Stomach (tissue), 9 donors: ENCODE results near the gene TMCO4. TPM values are rescaled to one million over a fixed set of nuclear protein-coding genes. Genes with fewer than 3 reads are reported as not detected.

Experiments
- DNase-seq, 2 donors: peaks; one replicate each; pipeline versions ENCODE4 v3.0.0 to v3.0.0-alpha.2; 2013 to 2019
- H3K27ac ChIP-seq, 5 donors: fragments of 200-600 bp in 4 of 5; sonication (generic) in 4 of 5; one replicate each; pipeline ENCODE4 v1.5.1; 2013 to 2019; ENCODE audit warnings: mild to moderate bottlenecking in 1 of 5, moderate library complexity in 1 of 5
- H3K27me3 ChIP-seq, 3 donors: fragments of 200-600 bp; sonication (generic); one replicate each; pipeline ENCODE4 v1.5.1; 2017 to 2019; ENCODE audit warnings: mixed run types in 1 of 3
- H3K36me3 ChIP-seq, 4 donors: fragments of 200-600 bp; sonication (generic); 1 replicate in 3 of 4; 2 replicates in 1 of 4; pipeline ENCODE4 v1.5.1; 2016 to 2019
- H3K4me1 ChIP-seq, 4 donors: fragments of 200-600 bp; sonication (generic); one replicate each; pipeline ENCODE4 v1.5.1; 2016 to 2019
- H3K4me3 ChIP-seq, 4 donors: fragments of 200-600 bp; sonication (generic) in 3 of 4; one replicate each; pipeline ENCODE4 v1.5.1; 2016 to 2019; ENCODE audit warnings: mild to moderate bottlenecking in 1 of 4
- H3K9me3 ChIP-seq, 4 donors: fragments of 200-600 bp; sonication (generic); one replicate each; pipeline ENCODE4 v1.5.1; 2016 to 2019
- EP300 ChIP-seq: sonication (generic); formaldehyde crosslinking; IDR thresholded peaks from one replicate; pipeline ENCODE4 v1.6.1; 2017; ENCODE audit warnings: antibody characterized with exemption
- POLR2A ChIP-seq, 4 donors: fragments of 450-650 bp; IDR thresholded peaks; one replicate each; pipeline ENCODE4 v1.6.1; 2016; ENCODE audit warnings: antibody characterized with exemption in 4 of 4, control low read depth in 2 of 4, mild to moderate bottlenecking in 1 of 4, moderate library complexity in 1 of 4
- POLR2AphosphoS5 ChIP-seq, 3 donors: sonication (generic); formaldehyde crosslinking; IDR thresholded peaks; one replicate each; pipeline ENCODE4 v1.6.1; 2016; ENCODE audit warnings: antibody characterized with exemption in 3 of 3
- WGBS, 5 donors: extraction: QIAGEN DNeasy Blood & Tissue Kit in 3 of 5; methylation state at CpG; one replicate each; pipeline versions ENCODE4 v1.1.5 to v1.1.7; 2013 to 2018; 5-methylcytosine and 5-hydroxymethylcytosine counted together
- intact Hi-C: fragments of 100-400 bp; cut with DNase I; formaldehyde crosslinking; loops from one replicate; pipeline ENCODE4 v1.15.1; 2023; ENCODE audit warnings: low total_unique reads
- polyA plus RNA-seq, 3 donors: library from polyadenylated mRNA; stranded (reverse); fragments of 200-250 nt; gene quantifications; one replicate each; pipeline ENCODE4 v1.2.3, GENCODE V29; 2013
- total RNA-seq, 5 donors: library from RNA; depleted of rRNA; stranded (reverse); fragments of >200 nt; gene quantifications; one replicate each; pipeline versions ENCODE4 v1.1.0 to v1.2.3, GENCODE V29; 2014 to 2016
- TF ChIP-seq, protein P1 (sequence below), 7 experiments: fragments of 450-650 bp in 4 of 7; fragments of 200-600 bp in 3 of 7; sonication (generic) in 3 of 7; IDR thresholded peaks; one replicate each; pipeline ENCODE4 v1.5.1; 2016 to 2019; ENCODE audit warnings: antibody characterized with exemption in 7 of 7, control low read depth in 2 of 7, mild to moderate bottlenecking in 1 of 7
- donor health status: healthy with polysubstance abuse.
- donor health status: Bipolar disorder and iron deficiency.
- donor health status: healthy.

Gene TMCO4
- total and polyA plus RNA-seq, 8 donors, result 5.3 to 326 (median 24.2) TPM

DNA sequence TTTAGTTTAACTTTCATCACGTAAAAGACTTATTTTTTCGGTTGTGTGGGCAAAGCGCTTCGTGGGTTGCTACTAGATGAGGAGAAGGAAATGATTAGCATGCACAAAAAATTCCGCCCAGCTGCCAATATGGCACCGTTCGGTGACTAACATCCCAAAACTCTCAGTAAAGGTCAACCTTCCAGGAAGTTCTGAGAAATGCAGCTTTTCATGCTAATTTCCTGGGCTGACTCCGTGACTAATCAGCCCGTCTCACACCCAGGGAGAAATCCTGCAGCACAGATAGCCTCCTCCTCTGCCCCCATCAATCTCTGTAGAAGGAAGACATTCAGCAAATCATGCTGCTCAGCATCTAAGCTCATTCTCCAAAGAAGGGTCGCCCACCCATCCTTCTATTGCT lies 34.1 kb downstream of the TMCO4 start:
- 65 to 83% (median 78%) methylated on average over 10 of the region's 10 CpGs for WGBS, 5 donors

DNA sequence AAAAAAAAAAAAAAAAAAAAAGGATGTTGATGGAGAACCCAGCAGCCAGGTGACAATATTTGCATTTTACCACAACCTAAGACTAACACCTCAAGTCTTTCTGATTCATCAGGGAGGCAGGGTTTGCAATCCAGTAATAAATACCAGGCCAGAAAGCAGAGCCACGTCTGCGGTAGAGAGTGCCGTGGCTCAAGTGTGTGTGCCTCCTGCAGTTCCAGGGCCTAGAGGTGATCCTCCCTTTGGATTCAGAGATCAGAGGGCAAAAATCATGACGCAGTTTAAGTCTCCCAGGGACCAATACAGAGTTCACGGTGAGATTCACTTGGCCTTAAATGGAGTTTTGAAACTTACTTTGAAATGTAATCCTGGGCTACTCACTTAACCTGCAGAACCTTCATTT lies 34.9 kb downstream of the TMCO4 start:
- TF ChIP-seq POLR2A (IDR thresholded peaks at IDR 0.05), result no peak
- no peak for TF ChIP-seq EP300
- TF ChIP-seq, protein P1, sequence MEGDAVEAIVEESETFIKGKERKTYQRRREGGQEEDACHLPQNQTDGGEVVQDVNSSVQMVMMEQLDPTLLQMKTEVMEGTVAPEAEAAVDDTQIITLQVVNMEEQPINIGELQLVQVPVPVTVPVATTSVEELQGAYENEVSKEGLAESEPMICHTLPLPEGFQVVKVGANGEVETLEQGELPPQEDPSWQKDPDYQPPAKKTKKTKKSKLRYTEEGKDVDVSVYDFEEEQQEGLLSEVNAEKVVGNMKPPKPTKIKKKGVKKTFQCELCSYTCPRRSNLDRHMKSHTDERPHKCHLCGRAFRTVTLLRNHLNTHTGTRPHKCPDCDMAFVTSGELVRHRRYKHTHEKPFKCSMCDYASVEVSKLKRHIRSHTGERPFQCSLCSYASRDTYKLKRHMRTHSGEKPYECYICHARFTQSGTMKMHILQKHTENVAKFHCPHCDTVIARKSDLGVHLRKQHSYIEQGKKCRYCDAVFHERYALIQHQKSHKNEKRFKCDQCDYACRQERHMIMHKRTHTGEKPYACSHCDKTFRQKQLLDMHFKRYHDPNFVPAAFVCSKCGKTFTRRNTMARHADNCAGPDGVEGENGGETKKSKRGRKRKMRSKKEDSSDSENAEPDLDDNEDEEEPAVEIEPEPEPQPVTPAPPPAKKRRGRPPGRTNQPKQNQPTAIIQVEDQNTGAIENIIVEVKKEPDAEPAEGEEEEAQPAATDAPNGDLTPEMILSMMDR (IDR thresholded peaks at IDR 0.05), result no peak
- TF ChIP-seq POLR2AphosphoS5 (IDR thresholded peaks at IDR 0.05), result no peak

More for the DNA sequence above, 34.1 kb downstream of the TMCO4 start:
- peaks cover 8 to 74% (median 57%) of the 10 kb centered on the region in 4 donors for H3K36me3 ChIP-seq
- H3K9me3 ChIP-seq, result no peaks in the 10 kb centered on the region
- H3K4me1 ChIP-seq, result no peaks in the 10 kb centered on the region
- peak overlapping the region in 1 of 5 donors; percentile 61 for H3K27ac ChIP-seq
- TF ChIP-seq POLR2A (IDR thresholded peaks at IDR 0.05) (no peak), POLR2AphosphoS5 (IDR thresholded peaks at IDR 0.05) (no peak), EP300 (no peak)
- TF ChIP-seq, protein P1 (IDR thresholded peaks at IDR 0.05), result no peak
- no peak for DNase-seq
- no peak overlapping the region for H3K4me3 ChIP-seq
- H3K27me3 ChIP-seq, result no peaks in the 10 kb centered on the region
- intact Hi-C loops, result no loop called here

DNA sequence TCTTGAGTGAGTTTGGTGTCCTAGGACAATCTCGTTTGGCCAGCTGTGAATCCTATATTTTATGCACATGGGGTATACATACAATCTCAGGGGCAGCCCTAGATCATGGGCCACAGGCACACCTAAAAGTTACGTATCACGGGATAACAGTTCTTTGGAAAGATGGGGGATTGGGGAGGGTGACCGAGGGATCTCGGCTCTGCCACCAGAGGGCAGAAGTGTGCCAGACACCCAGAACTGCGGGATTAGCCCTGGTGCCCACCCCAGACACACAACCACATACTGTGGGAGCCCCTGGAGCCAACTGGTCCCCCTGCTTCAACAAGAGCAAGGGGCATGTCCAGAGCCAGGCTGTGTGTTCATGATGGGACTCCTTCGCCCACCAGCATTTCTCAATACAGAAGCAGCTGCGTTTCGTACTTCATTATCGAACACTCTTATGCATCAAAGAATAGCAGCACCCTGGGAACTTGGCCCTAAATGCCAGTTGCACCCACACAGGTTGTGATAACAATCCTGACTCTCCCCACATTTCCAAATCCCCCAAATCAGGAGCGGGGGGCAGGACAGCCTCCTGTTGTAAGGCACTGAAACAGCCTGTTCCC lies 37.4 kb downstream of the TMCO4 start:
- DNase-seq, result peak; percentile 35 to 53
- H3K9me3 ChIP-seq, result no peaks in the 10 kb centered on the region
- no peak overlapping the region for H3K4me3 ChIP-seq
- H3K27me3 ChIP-seq, result no peaks in the 10 kb centered on the region
- H3K27ac ChIP-seq, result no peak overlapping the region
- TF ChIP-seq EP300 (no peak), POLR2A (IDR thresholded peaks at IDR 0.05) (no peak), POLR2AphosphoS5 (IDR thresholded peaks at IDR 0.05) (no peak)
- TF ChIP-seq, protein P1 (IDR thresholded peaks at IDR 0.05), result peak in 5 of 7 experiments; percentile 47 to 63 (median 61)
- WGBS, 5 donors, result 50 to 57% (median 54%) methylated on average over 11 of the region's 11 CpGs
- H3K4me1 ChIP-seq, result no peaks in the 10 kb centered on the region
- intact Hi-C loops, result no loop called here
- H3K36me3 ChIP-seq, result peaks cover 0 to 43% (median 32%) of the 10 kb centered on the region in 4 donors

More for the DNA sequence above, 34.9 kb downstream of the TMCO4 start:
- Histone ChIP-seq H3K4me1 (no peaks in the 10 kb centered on the region), H3K36me3 (peaks cover 1 to 67% (median 49%) of the 10 kb centered on the region in 4 donors), H3K27ac (peak overlapping the region in 1 of 5 donors; percentile 61), H3K9me3 (no peaks in the 10 kb centered on the region), H3K4me3 (no peak overlapping the region), H3K27me3 (no peaks in the 10 kb centered on the region)
- 78 to 90% (median 88%) methylated on average over 5 of the region's 5 CpGs for WGBS, 5 donors
- intact Hi-C loops, result no loop called here
- DNase-seq, result no peak

DNA sequence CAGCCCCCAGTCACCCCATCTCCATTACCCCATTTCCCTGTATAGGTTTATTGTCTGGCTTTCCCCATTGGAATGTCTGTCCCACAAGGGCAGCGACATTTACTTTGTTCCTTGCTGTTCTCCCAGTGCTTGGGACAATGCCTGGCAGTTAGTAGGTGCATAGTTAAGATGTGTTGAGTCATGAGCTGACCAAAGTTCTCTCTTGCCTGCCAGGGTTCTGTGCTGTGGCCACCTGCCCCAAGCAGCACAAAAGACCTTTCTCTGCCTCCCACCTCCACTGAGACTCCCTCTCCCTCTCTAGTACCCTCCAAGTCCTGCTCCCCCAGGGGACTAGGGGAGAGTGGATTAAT lies 40.0 kb downstream of the TMCO4 start:
- no peak for TF ChIP-seq EP300
- TF ChIP-seq POLR2A (IDR thresholded peaks at IDR 0.05), result no peak
- TF ChIP-seq POLR2AphosphoS5 (IDR thresholded peaks at IDR 0.05), result no peak
- Histone ChIP-seq H3K27ac (no peak overlapping the region), H3K4me1 (no peaks in the 10 kb centered on the region), H3K36me3 (peaks cover 10 to 43% (median 29%) of the 10 kb centered on the region in 4 donors), H3K27me3 (no peaks in the 10 kb centered on the region), H3K4me3 (no peak overlapping the region), H3K9me3 (no peaks in the 10 kb centered on the region)
- 83 to 100% (median 93%) methylated on average over 1 of the region's 1 CpG for WGBS, 5 donors
- intact Hi-C loops, result no loop called here
- DNase-seq, result no peak

DNA sequence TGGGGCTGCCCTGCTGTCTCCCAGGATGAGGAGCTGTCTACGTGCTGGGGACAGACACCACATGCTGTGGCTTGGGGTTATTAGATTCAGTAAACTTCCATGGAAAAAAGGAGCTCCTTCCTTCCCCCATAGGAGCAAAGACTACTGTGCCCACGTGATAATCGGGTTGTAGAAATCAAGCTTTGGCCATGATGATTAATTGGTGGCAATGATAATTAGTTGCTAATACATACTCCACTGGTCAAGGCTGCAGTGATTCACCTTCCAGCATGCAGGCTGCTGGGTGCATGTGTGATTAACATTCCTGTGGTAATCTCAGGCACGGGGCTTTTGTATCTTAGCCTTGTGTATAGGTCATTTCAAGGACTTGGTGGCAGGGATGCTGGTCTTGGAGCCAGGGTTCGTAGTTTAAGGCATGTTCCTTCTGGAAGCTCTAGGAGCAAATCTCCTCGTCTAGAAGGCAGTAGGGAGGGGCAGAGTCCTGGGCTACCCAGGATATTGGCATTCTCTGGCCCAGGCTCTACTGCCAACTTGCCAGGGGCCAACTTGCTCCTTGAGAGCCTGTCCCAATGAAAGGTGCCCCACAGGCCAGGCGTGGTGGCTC lies 41.4 kb downstream of the TMCO4 start:
- WGBS, 5 donors, result 69 to 83% (median 77%) methylated on average over 7 of the region's 7 CpGs
- peaks cover 18 to 45% (median 33%) of the 10 kb centered on the region in 4 donors for H3K36me3 ChIP-seq
- no peaks in the 10 kb centered on the region for H3K9me3 ChIP-seq
- H3K4me1 ChIP-seq, result no peaks in the 10 kb centered on the region
- intact Hi-C loops, result no loop called here
- no peak for DNase-seq
- H3K27me3 ChIP-seq, result no peaks in the 10 kb centered on the region
- TF ChIP-seq POLR2AphosphoS5 (IDR thresholded peaks at IDR 0.05), result peak in 1 of 3 donors; percentile 29
- no peak for TF ChIP-seq POLR2A (IDR thresholded peaks at IDR 0.05)
- H3K4me3 ChIP-seq, result no peak overlapping the region
- H3K27ac ChIP-seq, result peak overlapping the region in 2 of 5 donors; percentile 20 to 64
